GM21381 (cell line): ENCODE measurements around the gene SPAG9.
"Not testable (repeated sequence)": the region's sequence is repeated elsewhere in the genome, so short reads cannot be mapped to it uniquely, and the experiment has no call there.

Experiments used
- ATAC-seq: cut with Tn5 transposase; IDR thresholded peaks from one replicate; pipeline ENCODE4 v1.9.1; 2021; ENCODE audit warnings: mild to moderate bottlenecking, moderate library complexity; ENCODE audit not compliant: unreplicated experiment

Gene SPAG9

GRCh38 chr17:51133365-51133764 lies 12.7 kb upstream of the SPAG9 start:
- no peak for ATAC-seq

GRCh38 chr17:51132964-51133319 lies 12.3 kb upstream of the SPAG9 start:
- no peak for ATAC-seq

GRCh38 chr17:51128076-51128475 lies 7.4 kb upstream of the SPAG9 start:
- ATAC-seq, result no peak

- ATAC-seq, result no peak
Measured at GRCh38 chr17:51124640-51125503, 4.2 kb upstream of the SPAG9 start.

GRCh38 chr17:51122473-51123115 lies 1.9 kb upstream of the SPAG9 start:
- ATAC-seq, result not testable (repeated sequence)

GRCh38 chr17:51121620-51122472 lies 1.2 kb upstream of the SPAG9 start:
- ATAC-seq, result peak; percentile 38

GRCh38 chr17:51120357-51120738 lies 320 bp downstream of the SPAG9 start:
- peak; percentile 22 for ATAC-seq

GRCh38 chr17:51119415-51120356 lies 982 bp downstream of the SPAG9 start:
- peak; percentile 16 for ATAC-seq

- ATAC-seq, result no peak
Measured at GRCh38 chr17:51118330-51119195, 2.1 kb downstream of the SPAG9 start.

GRCh38 chr17:51115179-51115578 lies 5.5 kb downstream of the SPAG9 start:
- ATAC-seq, result no peak

- peak; percentile 60 for ATAC-seq
Measured at GRCh38 chr17:51112303-51113222, 8.1 kb downstream of the SPAG9 start.

GRCh38 chr17:51107778-51108177 lies 12.9 kb downstream of the SPAG9 start:
- ATAC-seq, result no peak

GRCh38 chr17:51103451-51103850 lies 17.2 kb downstream of the SPAG9 start:
- no peak for ATAC-seq

GRCh38 chr17:51103050-51103449 lies 17.6 kb downstream of the SPAG9 start:
- ATAC-seq, result no peak

- no peak for ATAC-seq
Measured at GRCh38 chr17:51097708-51098446, 22.8 kb downstream of the SPAG9 start.

- no peak for ATAC-seq
Measured at GRCh38 chr17:51091635-51092034, 29.0 kb downstream of the SPAG9 start.

- not testable (repeated sequence) for ATAC-seq
Measured at GRCh38 chr17:51088868-51089267, 31.8 kb downstream of the SPAG9 start.

GRCh38 chr17:51088287-51088686 lies 32.4 kb downstream of the SPAG9 start:
- no peak for ATAC-seq
